ENCODE results near the gene IGF2BP1.

- no peak for TF ChIP-seq CTCF (IDR thresholded peaks at IDR 0.05; ENCODE audit: low read length)
- TF ChIP-seq EZH2phosphoT487 (IDR thresholded peaks at IDR 0.05; ENCODE audit: low read length) = no peak
- no peak for TF ChIP-seq EZH2 (optimal IDR thresholded peaks at IDR 0.05; ENCODE audit: low read depth, low read length)
Observed at GRCh38 chr17:49049265-49049664, 52.1 kb downstream of the IGF2BP1 start.
